ENCODE measurements around the gene CLCN6. TPM values are rescaled to one million over a fixed set of nuclear protein-coding genes. Genes with fewer than 3 reads are reported as not detected.

CLCN6 gene
- total and polyA plus RNA-seq, 2 donors from 2014 or later, result 7.1 to 26.0 TPM

DNA sequence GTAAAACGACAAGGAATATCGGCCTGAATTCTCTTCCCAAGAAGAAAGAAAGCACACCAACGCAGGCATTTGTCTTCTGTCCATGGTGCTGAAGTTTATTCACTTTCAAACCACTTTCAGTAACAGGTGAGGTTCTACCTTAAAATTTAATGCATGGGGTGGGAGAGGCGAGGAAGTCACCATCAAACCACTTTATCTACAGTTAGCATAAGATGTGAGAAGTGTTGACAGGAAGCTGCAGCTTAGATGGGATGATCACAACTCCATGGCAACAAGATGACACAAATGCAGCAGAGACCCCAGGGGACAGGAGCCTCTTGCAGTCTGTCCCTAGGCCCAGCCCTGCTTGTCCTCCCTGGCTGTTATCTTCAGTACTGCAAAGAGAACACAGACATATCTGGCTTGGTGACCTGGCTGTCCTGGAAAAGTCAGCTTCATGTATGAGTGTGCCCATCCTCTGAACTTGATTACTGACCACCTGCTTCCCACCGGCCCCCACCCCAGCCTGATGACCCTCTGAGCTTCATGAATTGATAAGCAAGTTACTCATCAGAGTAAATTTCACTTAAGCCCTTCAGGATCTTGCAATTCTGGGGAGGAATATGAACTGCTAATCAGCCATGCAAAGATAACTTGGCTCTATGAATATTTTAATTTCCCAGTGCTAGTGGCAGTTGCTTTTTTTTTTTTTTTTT lies 39.8 kb downstream of the CLCN6 start:
- intact Hi-C loops (cut with DNase I), result no loop called here

DNA sequence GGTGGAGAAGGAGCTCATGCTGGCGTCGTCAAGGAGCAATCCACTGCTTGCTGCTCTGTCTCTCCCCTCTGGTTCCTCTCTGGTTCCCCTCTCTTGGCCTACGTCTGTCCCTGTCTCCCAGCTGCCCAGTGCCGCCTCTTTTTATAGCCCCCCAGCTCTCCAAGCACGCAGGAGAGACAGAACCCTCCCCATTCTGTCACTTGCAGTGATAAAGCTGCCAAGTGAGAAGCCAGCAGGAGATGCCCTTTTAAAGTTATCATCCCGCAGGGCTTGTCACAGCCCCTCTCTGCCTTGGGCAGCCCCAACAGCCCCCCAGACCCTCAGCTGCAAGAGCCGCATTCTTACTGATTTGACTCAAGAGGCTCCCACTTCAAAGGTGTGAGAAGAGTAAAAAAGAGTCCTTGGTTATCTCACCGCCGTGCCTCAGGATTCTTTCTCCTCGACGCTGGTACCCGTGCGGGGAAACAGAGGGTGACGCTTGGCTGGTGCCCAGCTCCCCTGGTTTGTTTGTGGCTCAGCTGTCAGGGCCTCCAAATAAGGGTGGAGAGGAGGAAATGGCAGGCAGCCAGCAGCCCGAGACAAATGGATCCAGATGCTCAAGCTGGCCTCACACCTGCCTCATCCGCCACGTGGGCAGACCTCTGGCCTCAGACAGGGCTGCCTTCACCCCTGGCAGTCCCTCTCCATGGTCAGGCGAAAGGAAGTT lies 41.8 kb downstream of the CLCN6 start, which contains the start of gene NPPA:
Gene NPPA (minus strand): TSS at position 117 of the 706 bp plus-strand sequence. CDS start 99 bp downstream, at position 18.
- H3K9me3 ChIP-seq (ENCODE audit: control insufficient read depth in 2 of 3, insufficient read depth in 1 of 3, low read length in 3 of 3), result no peaks in the 10 kb centered on the region

More for the DNA sequence above, 39.8 kb downstream of the CLCN6 start:
- H3K4me3 ChIP-seq (ENCODE audit: low read length in 3 of 3), result no peak overlapping the region
- H3K9ac ChIP-seq (ENCODE audit: low read length in 3 of 3), result no peak overlapping the region
- peaks cover 5 to 39% (median 26%) of the 10 kb centered on the region in 3 donors for H3K36me3 ChIP-seq (ENCODE audit: control insufficient read depth in 2 of 3, insufficient read depth in 3 of 3, low read length in 3 of 3)
- no peaks in the 10 kb centered on the region for H3K9me3 ChIP-seq (ENCODE audit: control insufficient read depth in 2 of 3, insufficient read depth in 1 of 3, low read length in 3 of 3)
- no peaks in the 10 kb centered on the region for H3K27me3 ChIP-seq (ENCODE audit: control insufficient read depth, insufficient read depth, low read length)
- FAIRE-seq, result no peak
- H3K27ac ChIP-seq (ENCODE audit: low read depth in 2 of 2, low read length in 2 of 2), result no peak overlapping the region
- TF ChIP-seq, protein P1, sequence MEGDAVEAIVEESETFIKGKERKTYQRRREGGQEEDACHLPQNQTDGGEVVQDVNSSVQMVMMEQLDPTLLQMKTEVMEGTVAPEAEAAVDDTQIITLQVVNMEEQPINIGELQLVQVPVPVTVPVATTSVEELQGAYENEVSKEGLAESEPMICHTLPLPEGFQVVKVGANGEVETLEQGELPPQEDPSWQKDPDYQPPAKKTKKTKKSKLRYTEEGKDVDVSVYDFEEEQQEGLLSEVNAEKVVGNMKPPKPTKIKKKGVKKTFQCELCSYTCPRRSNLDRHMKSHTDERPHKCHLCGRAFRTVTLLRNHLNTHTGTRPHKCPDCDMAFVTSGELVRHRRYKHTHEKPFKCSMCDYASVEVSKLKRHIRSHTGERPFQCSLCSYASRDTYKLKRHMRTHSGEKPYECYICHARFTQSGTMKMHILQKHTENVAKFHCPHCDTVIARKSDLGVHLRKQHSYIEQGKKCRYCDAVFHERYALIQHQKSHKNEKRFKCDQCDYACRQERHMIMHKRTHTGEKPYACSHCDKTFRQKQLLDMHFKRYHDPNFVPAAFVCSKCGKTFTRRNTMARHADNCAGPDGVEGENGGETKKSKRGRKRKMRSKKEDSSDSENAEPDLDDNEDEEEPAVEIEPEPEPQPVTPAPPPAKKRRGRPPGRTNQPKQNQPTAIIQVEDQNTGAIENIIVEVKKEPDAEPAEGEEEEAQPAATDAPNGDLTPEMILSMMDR (IDR thresholded peaks at IDR 0.05; ENCODE audit: borderline replicate concordance, extremely low read depth, insufficient read depth), result no peak
- peak in 3 of 5 donors; percentile 18 to 76 (median 66) for DNase-seq
- no peaks in the 10 kb centered on the region for H3K4me1 ChIP-seq (ENCODE audit: control insufficient read depth in 2 of 3, insufficient read depth in 2 of 3, low read depth in 1 of 3, low read length in 3 of 3)

DNA sequence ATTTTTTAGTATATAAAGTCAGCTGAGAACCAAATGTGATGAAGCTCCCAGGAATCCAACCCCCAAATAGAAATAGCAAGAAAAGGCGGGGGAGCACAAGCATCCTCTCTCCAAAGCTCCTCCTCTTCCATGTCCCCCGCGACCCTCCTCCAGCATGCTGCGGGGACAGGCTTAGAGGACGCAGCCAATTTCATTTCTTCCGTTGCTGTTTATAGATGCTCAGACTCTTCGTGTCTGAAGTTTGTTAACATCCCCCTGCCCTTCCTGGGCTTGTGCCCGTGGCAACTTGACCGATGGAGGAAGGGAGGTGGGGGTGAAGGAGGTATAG lies 42.3 kb downstream of the CLCN6 start:
- TF ChIP-seq, protein P1 (IDR thresholded peaks at IDR 0.05; ENCODE audit: borderline replicate concordance, extremely low read depth, insufficient read depth), result no peak
- Histone ChIP-seq H3K9me3 (ENCODE audit: control insufficient read depth in 2 of 3, insufficient read depth in 1 of 3, low read length in 3 of 3) (no peaks in the 10 kb centered on the region), H3K36me3 (ENCODE audit: control insufficient read depth in 2 of 3, insufficient read depth in 3 of 3, low read length in 3 of 3) (peaks cover 2 to 19% (median 9%) of the 10 kb centered on the region in 3 donors), H3K9ac (ENCODE audit: low read length in 3 of 3) (no peak overlapping the region), H3K27me3 (ENCODE audit: control insufficient read depth, insufficient read depth, low read length) (no peaks in the 10 kb centered on the region), H3K27ac (ENCODE audit: low read depth in 2 of 2, low read length in 2 of 2) (no peak overlapping the region), H3K4me1 (ENCODE audit: control insufficient read depth in 2 of 3, insufficient read depth in 2 of 3, low read depth in 1 of 3, low read length in 3 of 3) (no peaks in the 10 kb centered on the region), H3K4me3 (ENCODE audit: low read length in 3 of 3) (no peak overlapping the region)
- intact Hi-C loops (cut with DNase I), result no loop called here
- no peak for DNase-seq
- no peak for FAIRE-seq

More for the DNA sequence above, 41.8 kb downstream of the CLCN6 start, which contains the start of gene NPPA:
- H3K27ac ChIP-seq (ENCODE audit: low read depth in 2 of 2, low read length in 2 of 2), result no peak within 1 kb of the TSS
- no peaks in the 10 kb centered on the region for H3K4me1 ChIP-seq (ENCODE audit: control insufficient read depth in 2 of 3, insufficient read depth in 2 of 3, low read depth in 1 of 3, low read length in 3 of 3)
- H3K9ac ChIP-seq (ENCODE audit: low read length in 3 of 3), result no peak within 1 kb of the TSS
- FAIRE-seq, result no peak
- no peaks in the 10 kb centered on the region for H3K27me3 ChIP-seq (ENCODE audit: control insufficient read depth, insufficient read depth, low read length)
- no peak within 1 kb of the TSS for H3K4me3 ChIP-seq (ENCODE audit: low read length in 3 of 3)
- intact Hi-C loops (cut with DNase I), result no loop called here
- TF ChIP-seq, protein P1 (IDR thresholded peaks at IDR 0.05; ENCODE audit: borderline replicate concordance, extremely low read depth, insufficient read depth), result no peak
- H3K36me3 ChIP-seq (ENCODE audit: control insufficient read depth in 2 of 3, insufficient read depth in 3 of 3, low read length in 3 of 3), result peaks cover 2 to 19% (median 9%) of the 10 kb centered on the region in 3 donors
- peak in 1 of 5 donors; percentile 34 for DNase-seq
